ENCODE data around the gene ABLIM3. TPM values are rescaled to one million over a fixed set of nuclear protein-coding genes. Genes with fewer than 3 reads are reported as not detected.
A peak's percentile ranks its signal among the peaks of the same experiment; 100 is the strongest.

The ABLIM3 gene
- total and polyA plus RNA-seq, 2 experiments from 2014 or later: 7.3 to 7.8 TPM

DNA sequence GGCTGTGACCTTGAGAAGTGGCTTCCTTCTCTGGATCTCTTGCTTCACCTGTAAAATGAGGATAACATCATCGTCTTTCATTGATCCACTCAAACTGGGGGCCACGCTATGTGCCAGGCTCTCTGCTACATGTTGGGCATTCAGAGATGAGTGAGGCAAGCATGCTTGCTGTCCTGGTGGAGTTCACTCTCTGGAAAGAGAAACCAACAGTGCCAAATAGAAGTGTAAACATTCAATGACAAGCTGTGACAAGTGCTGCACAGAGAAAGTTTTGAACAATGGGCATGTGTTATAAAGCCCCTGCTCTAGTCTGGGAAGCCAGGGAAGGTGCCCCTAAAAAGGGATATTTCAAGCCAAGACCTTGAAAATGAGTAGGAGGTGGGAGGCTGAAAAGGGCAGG is 79.5 kb downstream of the ABLIM3 start:
- WGBS (ENCODE audit: low lambda C conversion rate, missing lambda C conversion rate): 93% methylated on average over 2 of the region's 2 CpGs
- TF ChIP-seq EZH2 (IDR thresholded peaks at IDR 0.05; ENCODE audit: borderline replicate concordance): no peak
- no peaks in the 10 kb centered on the region for H3K27me3 ChIP-seq
- H3K36me3 ChIP-seq (replicated peaks; ENCODE audit: insufficient read depth, low read depth): no peaks in the 10 kb centered on the region
- H4K20me1 ChIP-seq (ENCODE audit: insufficient read depth, poor library complexity, severe bottlenecking): no peaks in the 10 kb centered on the region
- DNase-seq (ENCODE audit: low spot score): no peak
- H3K9me2 ChIP-seq (replicated peaks; ENCODE audit: insufficient read depth): no peaks in the 10 kb centered on the region
- H3K79me2 ChIP-seq: no peaks in the 10 kb centered on the region
- no peaks in the 10 kb centered on the region for H3K9me3 ChIP-seq (ENCODE audit: low read depth)
- no peak overlapping the region for H3K4me3 ChIP-seq
- no peak overlapping the region for H2AFZ ChIP-seq
- no peaks in the 10 kb centered on the region for H3K4me1 ChIP-seq (ENCODE audit: insufficient read depth)
- H3K27ac ChIP-seq: no peak overlapping the region
- H3K4me2 ChIP-seq: no peak overlapping the region

DNA sequence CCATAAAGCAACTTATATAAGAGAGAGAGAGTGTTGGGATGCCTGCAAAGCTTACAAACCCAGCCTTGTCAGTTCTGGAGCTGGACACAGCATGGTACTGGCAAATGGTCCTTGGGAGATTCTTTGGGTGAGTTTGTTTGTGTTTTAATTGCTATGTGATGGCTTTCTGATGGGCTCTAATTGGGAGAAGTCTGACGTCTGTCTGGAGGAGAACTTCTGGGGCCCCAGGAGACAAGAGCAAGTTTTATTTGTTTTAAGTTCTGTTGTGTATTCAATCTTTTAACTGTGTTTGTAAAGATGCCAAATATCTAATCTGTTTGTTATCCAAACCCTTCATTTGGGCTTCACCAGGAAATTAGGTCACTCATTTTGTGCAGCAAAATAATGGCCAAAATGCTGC is 80.0 kb downstream of the ABLIM3 start:
- Histone ChIP-seq H3K9me2 (replicated peaks; ENCODE audit: insufficient read depth) (no peaks in the 10 kb centered on the region), H3K4me3 (no peak overlapping the region), H3K36me3 (replicated peaks; ENCODE audit: insufficient read depth, low read depth) (no peaks in the 10 kb centered on the region), H2AFZ (no peak overlapping the region), H3K4me2 (peak overlapping the region; percentile 23), H4K20me1 (ENCODE audit: insufficient read depth, poor library complexity, severe bottlenecking) (no peaks in the 10 kb centered on the region), H3K79me2 (no peaks in the 10 kb centered on the region), H3K27ac (no peak overlapping the region), H3K9me3 (ENCODE audit: low read depth) (no peaks in the 10 kb centered on the region), H3K27me3 (no peaks in the 10 kb centered on the region), H3K4me1 (ENCODE audit: insufficient read depth) (no peaks in the 10 kb centered on the region)
- WGBS (ENCODE audit: low lambda C conversion rate, missing lambda C conversion rate): 25% methylated on average over 1 of the region's 1 CpG
- no peak for DNase-seq (ENCODE audit: low spot score)
- TF ChIP-seq EZH2phosphoT487 (IDR thresholded peaks at IDR 0.05; ENCODE audit: low read depth, severe bottlenecking, unreplicated experiment) (no peak), EZH2 (IDR thresholded peaks at IDR 0.05; ENCODE audit: borderline replicate concordance) (no peak)
- TF ChIP-seq, protein P1, sequence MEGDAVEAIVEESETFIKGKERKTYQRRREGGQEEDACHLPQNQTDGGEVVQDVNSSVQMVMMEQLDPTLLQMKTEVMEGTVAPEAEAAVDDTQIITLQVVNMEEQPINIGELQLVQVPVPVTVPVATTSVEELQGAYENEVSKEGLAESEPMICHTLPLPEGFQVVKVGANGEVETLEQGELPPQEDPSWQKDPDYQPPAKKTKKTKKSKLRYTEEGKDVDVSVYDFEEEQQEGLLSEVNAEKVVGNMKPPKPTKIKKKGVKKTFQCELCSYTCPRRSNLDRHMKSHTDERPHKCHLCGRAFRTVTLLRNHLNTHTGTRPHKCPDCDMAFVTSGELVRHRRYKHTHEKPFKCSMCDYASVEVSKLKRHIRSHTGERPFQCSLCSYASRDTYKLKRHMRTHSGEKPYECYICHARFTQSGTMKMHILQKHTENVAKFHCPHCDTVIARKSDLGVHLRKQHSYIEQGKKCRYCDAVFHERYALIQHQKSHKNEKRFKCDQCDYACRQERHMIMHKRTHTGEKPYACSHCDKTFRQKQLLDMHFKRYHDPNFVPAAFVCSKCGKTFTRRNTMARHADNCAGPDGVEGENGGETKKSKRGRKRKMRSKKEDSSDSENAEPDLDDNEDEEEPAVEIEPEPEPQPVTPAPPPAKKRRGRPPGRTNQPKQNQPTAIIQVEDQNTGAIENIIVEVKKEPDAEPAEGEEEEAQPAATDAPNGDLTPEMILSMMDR (IDR thresholded peaks at IDR 0.05; ENCODE audit: poor library complexity): no peak

DNA sequence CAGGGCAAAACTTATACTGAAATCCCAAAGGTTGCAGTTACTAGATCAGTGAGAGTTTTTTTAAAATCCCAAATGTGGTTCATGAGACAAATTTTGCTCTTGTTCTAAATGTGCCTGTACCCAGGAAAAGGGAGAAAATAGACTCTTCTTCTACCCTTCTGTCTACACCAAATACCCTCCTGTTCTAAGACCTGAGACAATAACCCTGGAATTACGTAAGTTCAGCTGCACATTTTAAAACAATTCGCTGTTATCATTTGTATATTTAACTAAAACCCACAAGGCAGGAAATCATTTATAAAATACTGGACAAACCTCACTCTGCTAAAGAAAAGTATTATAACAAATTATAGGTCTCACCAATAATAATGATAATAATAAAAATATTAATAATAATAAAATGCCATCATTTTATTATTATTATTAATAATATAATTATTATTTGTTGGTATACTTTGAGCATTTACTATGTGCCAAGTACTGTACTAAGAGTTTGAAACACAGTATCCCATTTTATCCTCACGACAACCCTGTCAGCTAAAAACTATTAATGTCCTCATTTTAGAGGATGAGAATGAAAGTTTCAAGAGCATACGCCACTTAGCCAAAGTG is 80.5 kb downstream of the ABLIM3 start:
- H3K4me2 ChIP-seq: no peak overlapping the region
- WGBS (ENCODE audit: low lambda C conversion rate, missing lambda C conversion rate): 80% methylated on average over 4 of the region's 4 CpGs
- no peaks in the 10 kb centered on the region for H3K36me3 ChIP-seq (replicated peaks; ENCODE audit: insufficient read depth, low read depth)
- no peak for DNase-seq (ENCODE audit: low spot score)
- TF ChIP-seq, protein P1 (IDR thresholded peaks at IDR 0.05; ENCODE audit: poor library complexity): no peak
- TF ChIP-seq EZH2phosphoT487 (IDR thresholded peaks at IDR 0.05; ENCODE audit: low read depth, severe bottlenecking, unreplicated experiment): no peak
- TF ChIP-seq EZH2 (IDR thresholded peaks at IDR 0.05; ENCODE audit: borderline replicate concordance): no peak
- no peak overlapping the region for H3K27ac ChIP-seq
- H3K9me2 ChIP-seq (replicated peaks; ENCODE audit: insufficient read depth): no peaks in the 10 kb centered on the region
- no peaks in the 10 kb centered on the region for H3K9me3 ChIP-seq (ENCODE audit: low read depth)
- no peak overlapping the region for H3K4me3 ChIP-seq
- H3K79me2 ChIP-seq: no peaks in the 10 kb centered on the region
- no peaks in the 10 kb centered on the region for H4K20me1 ChIP-seq (ENCODE audit: insufficient read depth, poor library complexity, severe bottlenecking)
- H3K27me3 ChIP-seq: no peaks in the 10 kb centered on the region
- H2AFZ ChIP-seq: no peak overlapping the region
- H3K4me1 ChIP-seq (ENCODE audit: insufficient read depth): no peaks in the 10 kb centered on the region

DNA sequence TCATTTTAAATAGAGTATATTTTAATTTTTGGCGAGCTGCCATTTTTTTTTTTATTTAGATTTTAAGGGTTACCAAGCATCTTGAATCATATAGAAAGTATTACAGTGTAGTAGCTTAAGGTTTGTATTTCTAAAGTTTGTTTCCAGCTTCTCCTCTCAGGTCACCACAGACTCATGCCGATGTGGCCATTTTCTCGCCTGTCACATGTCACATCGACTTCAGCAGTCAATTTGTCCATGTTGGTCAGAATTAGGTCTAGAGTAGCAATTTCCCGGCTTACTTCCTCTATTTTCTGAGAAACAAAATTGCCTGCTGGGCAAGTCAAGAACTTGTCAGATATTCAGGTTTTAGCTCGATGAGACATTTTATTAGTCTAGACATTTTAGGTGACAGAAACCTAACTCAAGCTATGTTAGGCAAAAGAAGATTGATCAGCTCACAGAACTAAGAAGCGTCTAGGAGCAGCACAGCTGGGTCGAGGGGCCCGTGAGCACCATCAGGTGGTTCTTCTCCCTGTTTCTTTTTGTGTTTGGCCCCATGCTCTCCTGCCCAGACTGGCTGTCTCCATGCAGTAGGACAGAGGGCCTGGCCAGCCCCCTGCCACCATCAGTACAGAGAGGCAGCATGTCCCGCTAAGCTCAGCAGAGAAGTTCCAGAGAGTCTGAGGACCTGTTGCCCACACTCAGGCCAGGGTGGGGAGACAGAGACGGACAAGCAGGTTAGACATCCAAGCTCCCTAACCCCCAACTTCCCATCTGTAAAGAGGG is 82.0 kb downstream of the ABLIM3 start:
- Histone ChIP-seq H3K4me3 (no peak overlapping the region), H3K27me3 (no peaks in the 10 kb centered on the region), H3K36me3 (replicated peaks; ENCODE audit: insufficient read depth, low read depth) (no peaks in the 10 kb centered on the region), H3K4me2 (no peak overlapping the region), H4K20me1 (ENCODE audit: insufficient read depth, poor library complexity, severe bottlenecking) (no peaks in the 10 kb centered on the region), H2AFZ (no peak overlapping the region), H3K9me2 (replicated peaks; ENCODE audit: insufficient read depth) (no peaks in the 10 kb centered on the region), H3K9me3 (ENCODE audit: low read depth) (no peaks in the 10 kb centered on the region), H3K27ac (no peak overlapping the region), H3K79me2 (no peaks in the 10 kb centered on the region), H3K4me1 (ENCODE audit: insufficient read depth) (peaks cover 3% of the 10 kb centered on the region)
- WGBS (ENCODE audit: low lambda C conversion rate, missing lambda C conversion rate): 88% methylated on average over 11 of the region's 11 CpGs
- DNase-seq (ENCODE audit: low spot score): no peak
- TF ChIP-seq EZH2 (IDR thresholded peaks at IDR 0.05; ENCODE audit: borderline replicate concordance): no peak
- TF ChIP-seq, protein P1 (IDR thresholded peaks at IDR 0.05; ENCODE audit: poor library complexity): no peak
- no peak for TF ChIP-seq EZH2phosphoT487 (IDR thresholded peaks at IDR 0.05; ENCODE audit: low read depth, severe bottlenecking, unreplicated experiment)

All from hepatocyte (in vitro differentiated cells).